HCT116 (cell line): Measurements from ENCODE around the gene PPP2R2D. TPM values are rescaled to one million over a fixed set of nuclear protein-coding genes. Genes with fewer than 3 reads are reported as not detected.

Experiments used
- ATAC-seq: fragments of 200-7000 bp; cut with Tn5 transposase; 2 replicates; pipeline ENCODE4 v1.9.1; 2020; ENCODE audit warnings: mild to moderate bottlenecking, moderate library complexity
- BruUV-seq: library from RNA; stranded (reverse); fragments of 400-500 nt; replicated peaks from 2 replicates; lab custom pipeline; 2021; lab: Mats Ljungman, UMichigan
- CTCF ChIA-PET: fragments of 300-600 bp; sonication (Branson Sonifier 250); formaldehyde crosslinking; loops from one replicate; lab custom pipeline; 2021; ENCODE audit warnings: antibody characterized with exemption; lab: Charles Lee
- POLR2A ChIA-PET: fragments of 300-600, 350-600 bp; sonication (Branson Sonifier 250); formaldehyde crosslinking; loops from one replicate; lab custom pipeline; 2021; ENCODE audit warnings: antibody characterized with exemption; lab: Charles Lee
- RAD21 ChIA-PET, 2 experiments: fragments of 300-600 bp; sonication (Branson Sonifier 250); formaldehyde crosslinking; loops; one replicate each; lab custom pipeline; 2023; ENCODE audit warnings: low total read pairs in 2 of 2; ENCODE audit not compliant: uncharacterized antibody in 2 of 2, unreplicated experiment in 2 of 2, low non-redundant PET in 1 of 2; lab: Charles Lee
- DNase-seq: peaks from one replicate; pipeline ENCODE4 v3.0.0-alpha.2; 2010; ENCODE audit warnings: low read depth, low spot score
- H2AFZ ChIP-seq: fragments of 200-600 bp; shearing (Covaris generic), sonication (generic); 2 replicates; pipeline ENCODE4 v1.6.1; 2017; ENCODE audit warnings: low read depth, mixed run types, mixed read lengths, antibody characterized with exemption, low read length; ENCODE audit not compliant: poor library complexity, severe bottlenecking
- H3K27ac ChIP-seq: 2 replicates; pipeline ENCODE4 v1.5.1; 2012; ENCODE audit warnings: low read depth, low read length
- H3K27me3 ChIP-seq: fragments of 200-600 bp; sonication (generic); 2 replicates; pipeline ENCODE4 v1.6.1; 2016; ENCODE audit warnings: mixed run types, low read length, mixed read lengths; ENCODE audit not compliant: insufficient read depth
- H3K36me3 ChIP-seq, 2 experiments: fragments of 200-500 bp in 1 of 2; fragments of 200-600 bp in 1 of 2; sonication (Bioruptor generic) in 1 of 2; sonication (generic) in 1 of 2; 2 replicates each; pipeline versions ENCODE4 v1.5.1 to v1.6.1; 2014 to 2016; ENCODE audit warnings: low read length in 2 of 2, inconsistent platforms in 1 of 2, mixed read lengths in 1 of 2, mixed run types in 1 of 2; ENCODE audit not compliant: insufficient read depth in 2 of 2, control insufficient read depth in 1 of 2
- H3K4me1 ChIP-seq, 2 experiments: fragments of 200-600 bp in 1 of 2; sonication (generic) in 1 of 2; 2 replicates each; pipeline versions ENCODE4 v1.5.1 to v1.6.1; 2012 to 2017; ENCODE audit warnings: low read length in 2 of 2, inconsistent platforms in 1 of 2, mild to moderate bottlenecking in 1 of 2, mixed read lengths in 1 of 2, mixed run types in 1 of 2, moderate library complexity in 1 of 2; ENCODE audit not compliant: insufficient read depth in 2 of 2, control insufficient read depth in 1 of 2
- H3K4me2 ChIP-seq: fragments of 200-600 bp; sonication (generic); 2 replicates; pipeline ENCODE4 v1.6.1; 2017; ENCODE audit warnings: mixed run types, low read length, mixed read lengths
- H3K4me3 ChIP-seq, 2 experiments: fragments of 200-600 bp in 1 of 2; sonication (generic) in 1 of 2; replicated peaks in 1 of 2; 2 replicates each; pipeline ENCODE4 v1.5.1; 2011 to 2016; ENCODE audit warnings: low read length in 2 of 2, control low read depth in 1 of 2, low read depth in 1 of 2, mild to moderate bottlenecking in 1 of 2, mixed read lengths in 1 of 2, mixed run types in 1 of 2
- H3K79me2 ChIP-seq: fragments of 200-600 bp; sonication (generic); 2 replicates; pipeline ENCODE4 v1.6.1; 2017; ENCODE audit warnings: mild to moderate bottlenecking, mixed run types, low read length, moderate library complexity, mixed read lengths; ENCODE audit not compliant: insufficient read depth
- H3K9ac ChIP-seq: fragments of 200-600 bp; sonication (generic); 2 replicates; pipeline ENCODE4 v1.6.1; 2016; ENCODE audit warnings: low read length, mixed read lengths
- H3K9me2 ChIP-seq: fragments of 200-600 bp; sonication (generic), shearing (Covaris generic); 2 replicates; pipeline ENCODE4 v1.6.1; 2017; ENCODE audit warnings: mixed run types, mild to moderate bottlenecking, moderate library complexity; ENCODE audit not compliant: insufficient read depth
- H3K9me3 ChIP-seq, 2 experiments: fragments of 200-500 bp in 1 of 2; fragments of 200-600 bp in 1 of 2; sonication (Bioruptor generic) in 1 of 2; sonication (generic) in 1 of 2; 2 replicates each; pipeline ENCODE4 v1.6.1; 2014 to 2017; ENCODE audit warnings: low read length in 2 of 2, mixed read lengths in 2 of 2, inconsistent platforms in 1 of 2, low read depth in 1 of 2, mild to moderate bottlenecking in 1 of 2, mixed run types in 1 of 2, moderate library complexity in 1 of 2; ENCODE audit not compliant: control insufficient read depth in 1 of 2, insufficient read depth in 1 of 2
- H4K20me1 ChIP-seq: fragments of 200-600 bp; sonication (generic), shearing (Covaris generic); 2 replicates; pipeline ENCODE4 v1.6.1; 2017; ENCODE audit warnings: mixed run types, mild to moderate bottlenecking, moderate library complexity; ENCODE audit not compliant: insufficient read depth
- CEBPB ChIP-seq: IDR thresholded peaks from 2 replicates; pipeline ENCODE4 v1.6.1; 2012; ENCODE audit warnings: low read depth
- EGR1 ChIP-seq: IDR thresholded peaks from 2 replicates; pipeline ENCODE4 v1.6.1; 2012; ENCODE audit warnings: low read depth
- ELF1 ChIP-seq: IDR thresholded peaks from 2 replicates; pipeline ENCODE4 v1.6.1; 2012; ENCODE audit warnings: low read depth, borderline replicate concordance
- EZH2 ChIP-seq: fragments of 200-600 bp; sonication (generic); IDR thresholded peaks from 2 replicates; pipeline ENCODE4 v1.6.1; 2017; ENCODE audit warnings: antibody characterized with exemption, mixed run types
- EZH2phosphoT487 ChIP-seq: fragments of 200-600 bp; IDR thresholded peaks from 2 replicates; pipeline ENCODE4 v1.6.1; 2018; ENCODE audit warnings: antibody characterized with exemption, borderline replicate concordance
- FOSL1 ChIP-seq: IDR thresholded peaks from 2 replicates; pipeline ENCODE4 v1.6.1; 2012; ENCODE audit warnings: low read depth
- MAX ChIP-seq: IDR thresholded peaks from 2 replicates; pipeline ENCODE4 v1.6.1; 2012
- POLR2A ChIP-seq: IDR thresholded peaks from 2 replicates; pipeline ENCODE4 v1.7.0; 2011; ENCODE audit warnings: borderline replicate concordance; ENCODE audit not compliant: insufficient read depth, insufficient read length; ENCODE audit errors: extremely low read depth
- POLR2AphosphoS5 ChIP-seq: IDR thresholded peaks from 2 replicates; pipeline ENCODE4 v1.6.1; 2011; ENCODE audit warnings: mild to moderate bottlenecking, low read depth, low read length, moderate library complexity
- RAD21 ChIP-seq: IDR thresholded peaks from 2 replicates; pipeline ENCODE4 v1.6.1; 2012; ENCODE audit warnings: low read depth, mild to moderate bottlenecking
- SIN3A ChIP-seq: IDR thresholded peaks from 2 replicates; pipeline ENCODE4 v1.6.1; 2012; ENCODE audit warnings: low read depth
- SRF ChIP-seq: IDR thresholded peaks from 2 replicates; pipeline ENCODE4 v1.6.1; 2012; ENCODE audit warnings: low read depth
- TCF7L2 ChIP-seq: IDR thresholded peaks from 2 replicates; pipeline ENCODE4 v1.7.0; 2011; ENCODE audit warnings: borderline replicate concordance, inconsistent platforms; ENCODE audit not compliant: insufficient read depth, insufficient read length; ENCODE audit errors: extremely low read depth
- ZBTB33 ChIP-seq: IDR thresholded peaks from 2 replicates; pipeline ENCODE4 v1.6.1; 2011; ENCODE audit warnings: mild to moderate bottlenecking, low read length, moderate library complexity; ENCODE audit not compliant: insufficient replicate concordance; ENCODE audit errors: extremely low read depth
- ZFX ChIP-seq: fragments of 450-650 bp; IDR thresholded peaks from 2 replicates; pipeline ENCODE4 v1.6.1; 2017
- intact Hi-C: fragments of 100-400 bp; cut with micrococcal nuclease; formaldehyde crosslinking; loops from 2 replicates; pipeline ENCODE4 v1.10.0; 2022
- total RNA-seq: library from RNA; stranded (reverse); gene quantifications from one replicate; pipeline ENCODE4 v1.2.1, GENCODE V29; 2021; ENCODE audit not compliant: unreplicated experiment
- TF ChIP-seq, protein P1 (sequence below): IDR thresholded peaks from 2 replicates; pipeline ENCODE4 v1.6.1; 2012
- TF ChIP-seq, protein P2 (sequence below), 3 experiments: fragments of 200-600 bp in 1 of 3; sonication (generic) in 1 of 3; IDR thresholded peaks in 2 of 3; conservative IDR thresholded peaks in 1 of 3; 2 replicates each; pipeline ENCODE4 v1.5.1; 2012 to 2017; ENCODE audit warnings: low read depth in 2 of 3, low read length in 2 of 3, antibody characterized with exemption in 1 of 3, borderline replicate concordance in 1 of 3, control low read depth in 1 of 3, mild to moderate bottlenecking in 1 of 3, mixed read lengths in 1 of 3, mixed run types in 1 of 3, moderate library complexity in 1 of 3; ENCODE audit not compliant: insufficient read depth in 1 of 3

Gene PPP2R2D
- total RNA-seq, 1 experiment from 2014 or later, result 18.1 TPM

GRCh38 chr10:131857156-131858117, 43.4 kb upstream of the PPP2R2D start (continued):
- no peak for TF ChIP-seq ZBTB33
- TF ChIP-seq TCF7L2, result no peak
- no peak for TF ChIP-seq RAD21
- no peak for TF ChIP-seq POLR2A
- TF ChIP-seq EGR1, result no peak

DNA sequence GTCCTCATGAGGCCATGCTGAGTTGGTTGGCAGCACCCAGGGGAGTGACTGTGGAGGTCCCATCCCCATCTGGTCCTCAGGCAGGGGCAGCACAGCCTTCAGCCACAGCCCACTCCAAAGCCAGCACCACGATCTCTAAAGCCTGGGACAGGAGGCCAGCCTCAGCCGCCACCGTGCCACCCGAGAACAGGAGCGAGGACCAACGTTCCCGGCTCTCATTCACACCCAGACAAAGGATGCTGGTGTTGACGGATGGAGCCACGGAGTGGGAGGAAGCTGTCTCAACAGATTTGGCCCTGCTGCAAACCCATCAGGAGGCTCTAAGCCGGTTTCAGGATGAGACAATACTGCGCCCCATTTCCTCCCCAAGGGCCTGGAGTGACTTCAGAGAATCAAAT, 42.7 kb upstream of the PPP2R2D start:
- RAD21 ChIA-PET, result no interaction called here

More for the DNA sequence above, 42.7 kb upstream of the PPP2R2D start:
- H3K9me3 ChIP-seq, result no peaks in the 10 kb centered on the region
- H3K9ac ChIP-seq, result no peak overlapping the region
- H3K4me1 ChIP-seq, result no peaks in the 10 kb centered on the region
- H3K79me2 ChIP-seq, result no peaks in the 10 kb centered on the region
- no peak overlapping the region for H3K4me3 ChIP-seq
- POLR2A ChIA-PET, result no interaction called here
- no peaks in the 10 kb centered on the region for H3K27me3 ChIP-seq
- DNase-seq (no peak), ATAC-seq (no peak)
- H3K36me3 ChIP-seq, result no peaks in the 10 kb centered on the region
- CTCF ChIA-PET, result no interaction called here
- H2AFZ ChIP-seq, result no peak overlapping the region
- no peaks in the 10 kb centered on the region for H4K20me1 ChIP-seq
- H3K9me2 ChIP-seq, result no peaks in the 10 kb centered on the region
- BruUV-seq, result no TSS peak
- TF ChIP-seq, protein P1, sequence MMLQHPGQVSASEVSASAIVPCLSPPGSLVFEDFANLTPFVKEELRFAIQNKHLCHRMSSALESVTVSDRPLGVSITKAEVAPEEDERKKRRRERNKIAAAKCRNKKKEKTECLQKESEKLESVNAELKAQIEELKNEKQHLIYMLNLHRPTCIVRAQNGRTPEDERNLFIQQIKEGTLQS, result no peak
- TF ChIP-seq POLR2A, result no peak
- no peak for TF ChIP-seq EGR1
- no peak for TF ChIP-seq CEBPB
- no peak for TF ChIP-seq ELF1
- TF ChIP-seq EZH2, result no peak
- no peak for TF ChIP-seq FOSL1
- TF ChIP-seq MAX, result no peak
- no peak for TF ChIP-seq SRF
- TF ChIP-seq POLR2AphosphoS5, result no peak
- no peak for TF ChIP-seq SIN3A
- TF ChIP-seq, protein P2, sequence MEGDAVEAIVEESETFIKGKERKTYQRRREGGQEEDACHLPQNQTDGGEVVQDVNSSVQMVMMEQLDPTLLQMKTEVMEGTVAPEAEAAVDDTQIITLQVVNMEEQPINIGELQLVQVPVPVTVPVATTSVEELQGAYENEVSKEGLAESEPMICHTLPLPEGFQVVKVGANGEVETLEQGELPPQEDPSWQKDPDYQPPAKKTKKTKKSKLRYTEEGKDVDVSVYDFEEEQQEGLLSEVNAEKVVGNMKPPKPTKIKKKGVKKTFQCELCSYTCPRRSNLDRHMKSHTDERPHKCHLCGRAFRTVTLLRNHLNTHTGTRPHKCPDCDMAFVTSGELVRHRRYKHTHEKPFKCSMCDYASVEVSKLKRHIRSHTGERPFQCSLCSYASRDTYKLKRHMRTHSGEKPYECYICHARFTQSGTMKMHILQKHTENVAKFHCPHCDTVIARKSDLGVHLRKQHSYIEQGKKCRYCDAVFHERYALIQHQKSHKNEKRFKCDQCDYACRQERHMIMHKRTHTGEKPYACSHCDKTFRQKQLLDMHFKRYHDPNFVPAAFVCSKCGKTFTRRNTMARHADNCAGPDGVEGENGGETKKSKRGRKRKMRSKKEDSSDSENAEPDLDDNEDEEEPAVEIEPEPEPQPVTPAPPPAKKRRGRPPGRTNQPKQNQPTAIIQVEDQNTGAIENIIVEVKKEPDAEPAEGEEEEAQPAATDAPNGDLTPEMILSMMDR (IDR thresholded peaks at IDR 0.05 in 2 of 3, conservative IDR thresholded peaks at IDR 0.05 in 1 of 3; ENCODE audit: borderline replicate concordance in 1 of 3, insufficient read depth in 1 of 3, low read depth in 2 of 3, low read length in 2 of 3), result no peak
- no peak for TF ChIP-seq EZH2phosphoT487
- no peak for TF ChIP-seq ZFX
- intact Hi-C loops, result no loop called here
- no peak overlapping the region for H3K27ac ChIP-seq
- no peak overlapping the region for H3K4me2 ChIP-seq
